ENCODE measurements around the gene PRAMEF14. TPM values are rescaled to one million over a fixed set of nuclear protein-coding genes. Genes with fewer than 3 reads are reported as not detected.
"Not testable (repeated sequence)": the region's sequence is repeated elsewhere in the genome, so short reads cannot be mapped to it uniquely, and the experiment has no call there.

PRAMEF14 gene
- not detected in 3 replicates for total RNA-seq

GRCh38 chr1:13347034-13347433 lies at the start of gene PRAMEF14:
Gene PRAMEF14 (minus strand): TSS chr1:13347134. CDS start chr1:13345314, 1,820 bp downstream.
- H3K4me1 Mint-ChIP-seq; H3K36me3 Mint-ChIP-seq; H3K4me3 Mint-ChIP-seq; H3K27me3 Mint-ChIP-seq (ENCODE audit: low read depth); DNase-seq (ENCODE audit: low spot score in 2 of 2, unreplicated experiment in 2 of 2); H3K27ac Mint-ChIP-seq: not testable (repeated sequence)
- peaks cover 11% of the 10 kb centered on the region for H3K9me3 Mint-ChIP-seq

- H3K4me3 Mint-ChIP-seq; DNase-seq (ENCODE audit: low spot score in 2 of 2, unreplicated experiment in 2 of 2); H3K27ac Mint-ChIP-seq; H3K27me3 Mint-ChIP-seq (ENCODE audit: low read depth); H3K4me1 Mint-ChIP-seq; H3K36me3 Mint-ChIP-seq: not testable (repeated sequence)
- H3K9me3 Mint-ChIP-seq: peaks cover 39% of the 10 kb centered on the region
Measured at GRCh38 chr1:13395311-13395710, 48.4 kb upstream of the PRAMEF14 start.

- DNase-seq (ENCODE audit: low spot score in 2 of 2, unreplicated experiment in 2 of 2); H3K4me3 Mint-ChIP-seq; H3K36me3 Mint-ChIP-seq; H3K27me3 Mint-ChIP-seq (ENCODE audit: low read depth); H3K27ac Mint-ChIP-seq; H3K4me1 Mint-ChIP-seq: not testable (repeated sequence)
- H3K9me3 Mint-ChIP-seq: peaks cover 38% of the 10 kb centered on the region
Measured at GRCh38 chr1:13394761-13395160, 47.8 kb upstream of the PRAMEF14 start.

DNA sequence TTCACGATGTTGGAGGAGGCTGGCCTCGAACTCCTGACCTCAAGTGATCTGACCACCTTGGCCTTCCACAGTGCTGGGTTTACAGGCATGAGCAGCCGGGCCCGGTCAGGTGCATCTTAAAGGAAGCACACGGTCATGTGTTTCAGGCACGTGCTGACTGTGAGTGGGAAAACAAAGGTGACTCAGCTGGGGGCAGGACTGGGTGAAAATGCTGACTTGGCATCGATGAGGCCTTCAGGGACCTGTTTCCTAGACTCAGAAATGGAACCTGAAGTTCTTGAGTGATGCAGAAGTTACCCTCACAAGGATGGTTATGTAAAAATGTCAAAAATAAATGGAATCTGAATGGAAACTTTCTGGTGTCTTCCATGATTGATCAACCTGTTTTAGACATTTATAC lies 46.1 kb upstream of the PRAMEF14 start:
- not testable (repeated sequence) for H3K36me3 Mint-ChIP-seq; DNase-seq (ENCODE audit: low spot score in 2 of 2, unreplicated experiment in 2 of 2); H3K27me3 Mint-ChIP-seq (ENCODE audit: low read depth); H3K4me3 Mint-ChIP-seq; H3K4me1 Mint-ChIP-seq; H3K27ac Mint-ChIP-seq
- peaks cover 36% of the 10 kb centered on the region for H3K9me3 Mint-ChIP-seq

- not testable (repeated sequence) for H3K4me1 Mint-ChIP-seq, H3K4me3 Mint-ChIP-seq
- H3K9me3 Mint-ChIP-seq: peaks cover 46% of the 10 kb centered on the region
Measured at GRCh38 chr1:13389332-13389731, 42.4 kb upstream of the PRAMEF14 start, which contains the start of gene PRAMEF17. Gene PRAMEF17 (plus strand): TSS chr1:13389632. CDS start chr1:13389658, 26 bp downstream.

DNA sequence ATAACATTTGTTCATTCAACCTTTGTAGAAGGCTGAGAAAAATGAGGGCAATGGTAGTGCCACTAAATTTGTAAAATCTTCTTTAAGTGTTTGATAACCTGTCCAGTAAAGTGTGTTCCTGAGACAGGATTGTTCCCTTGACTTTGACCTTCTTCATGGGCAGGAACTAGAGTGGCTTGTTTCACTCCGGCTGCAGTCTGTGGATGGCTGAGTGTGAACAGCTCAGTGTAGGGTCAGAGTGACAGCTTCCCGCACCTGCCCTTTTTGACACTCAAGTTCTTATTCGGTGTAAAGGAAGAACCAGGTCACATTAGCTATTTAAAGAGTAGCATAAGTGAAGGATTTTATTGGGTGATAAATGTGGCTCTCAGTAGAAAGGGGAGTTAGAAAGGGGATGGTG lies 33.4 kb upstream of the PRAMEF14 start:
- H3K36me3 Mint-ChIP-seq; H3K4me3 Mint-ChIP-seq; DNase-seq (ENCODE audit: low spot score in 2 of 2, unreplicated experiment in 2 of 2); H3K4me1 Mint-ChIP-seq; H3K27ac Mint-ChIP-seq; H3K27me3 Mint-ChIP-seq (ENCODE audit: low read depth): not testable (repeated sequence)
- H3K9me3 Mint-ChIP-seq: peaks cover 24% of the 10 kb centered on the region

More at GRCh38 chr1:13389332-13389731, 42.4 kb upstream of the PRAMEF14 start, which contains the start of gene PRAMEF17:
- not testable (repeated sequence) for H3K27ac Mint-ChIP-seq; H3K27me3 Mint-ChIP-seq (ENCODE audit: low read depth); DNase-seq (ENCODE audit: low spot score in 2 of 2, unreplicated experiment in 2 of 2); H3K36me3 Mint-ChIP-seq

DNA sequence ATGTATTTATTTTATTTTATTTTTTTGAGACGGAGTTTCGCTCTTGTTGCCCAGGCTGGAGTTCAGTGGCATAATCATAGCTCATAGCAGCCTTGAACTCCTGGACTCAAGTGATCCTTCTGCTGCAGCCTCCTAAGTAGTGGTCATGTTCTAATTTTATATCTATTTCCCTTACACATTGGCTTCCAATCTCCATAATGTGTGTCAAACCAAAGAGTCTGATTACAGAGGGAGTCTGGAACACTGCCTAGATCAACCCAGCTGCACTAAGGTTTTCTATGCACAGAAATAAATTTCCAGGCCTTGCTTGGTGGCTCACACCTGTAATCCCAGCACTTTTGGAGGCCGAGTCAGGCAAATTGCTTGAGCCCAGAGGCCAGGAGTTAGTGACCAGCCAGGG lies 32.0 kb upstream of the PRAMEF14 start:
- not testable (repeated sequence) for H3K4me1 Mint-ChIP-seq; H3K27ac Mint-ChIP-seq; DNase-seq (ENCODE audit: low spot score in 2 of 2, unreplicated experiment in 2 of 2); H3K27me3 Mint-ChIP-seq (ENCODE audit: low read depth); H3K36me3 Mint-ChIP-seq; H3K4me3 Mint-ChIP-seq
- H3K9me3 Mint-ChIP-seq: peaks cover 21% of the 10 kb centered on the region

- H3K27ac Mint-ChIP-seq; H3K4me1 Mint-ChIP-seq; H3K36me3 Mint-ChIP-seq; H3K27me3 Mint-ChIP-seq (ENCODE audit: low read depth); DNase-seq (ENCODE audit: low spot score in 2 of 2, unreplicated experiment in 2 of 2); H3K4me3 Mint-ChIP-seq: not testable (repeated sequence)
- peaks cover 26% of the 10 kb centered on the region for H3K9me3 Mint-ChIP-seq
Measured at GRCh38 chr1:13368544-13368943, 21.6 kb upstream of the PRAMEF14 start.

GRCh38 chr1:13366536-13366935 lies 19.6 kb upstream of the PRAMEF14 start:
- not testable (repeated sequence) for H3K4me3 Mint-ChIP-seq; H3K36me3 Mint-ChIP-seq; DNase-seq (ENCODE audit: low spot score in 2 of 2, unreplicated experiment in 2 of 2); H3K27ac Mint-ChIP-seq; H3K27me3 Mint-ChIP-seq (ENCODE audit: low read depth); H3K4me1 Mint-ChIP-seq
- H3K9me3 Mint-ChIP-seq: peaks cover 26% of the 10 kb centered on the region

DNA sequence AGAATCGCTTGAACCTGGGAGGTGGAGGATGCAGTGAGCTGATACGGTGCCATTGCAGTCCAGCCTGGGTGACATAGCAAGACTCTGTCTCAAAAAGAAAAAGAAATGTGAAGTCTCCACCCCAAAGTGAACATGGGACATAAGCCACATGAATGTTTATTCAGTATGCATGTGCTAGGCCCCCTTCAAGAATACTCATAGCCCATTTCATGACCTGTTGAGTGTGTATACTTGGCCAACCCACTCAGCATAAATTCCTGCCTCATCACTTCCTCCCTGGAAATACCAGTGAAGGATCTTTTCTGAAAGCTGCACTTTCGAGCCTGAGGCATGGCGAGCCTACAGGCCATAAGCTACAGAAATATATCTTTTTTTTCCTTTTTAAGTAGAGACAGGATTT lies 18.0 kb upstream of the PRAMEF14 start:
- H3K4me1 Mint-ChIP-seq; H3K4me3 Mint-ChIP-seq; DNase-seq (ENCODE audit: low spot score in 2 of 2, unreplicated experiment in 2 of 2); H3K27me3 Mint-ChIP-seq (ENCODE audit: low read depth); H3K36me3 Mint-ChIP-seq; H3K27ac Mint-ChIP-seq: not testable (repeated sequence)
- peaks cover 21% of the 10 kb centered on the region for H3K9me3 Mint-ChIP-seq

DNA sequence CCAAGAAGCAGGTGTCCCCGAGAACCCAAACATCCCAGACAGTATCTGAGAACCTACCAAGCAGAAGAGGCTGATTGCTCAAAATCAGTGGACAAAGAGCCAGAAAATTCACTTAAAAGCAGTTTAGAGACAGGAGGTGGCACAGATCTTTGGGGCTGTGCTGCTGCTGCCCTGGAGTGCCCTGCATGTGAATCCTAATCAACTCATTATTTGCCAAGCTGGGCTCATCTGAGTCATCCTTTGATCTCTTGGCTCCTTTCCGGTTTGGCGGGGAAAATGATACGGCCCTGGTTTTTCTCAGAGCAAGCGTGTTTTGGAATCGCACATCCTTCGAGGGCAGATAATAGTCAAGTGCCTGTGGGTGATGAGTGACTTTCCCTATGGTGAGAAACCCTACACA lies 15.4 kb upstream of the PRAMEF14 start:
- H3K9me3 Mint-ChIP-seq: peaks cover 13% of the 10 kb centered on the region
- H3K27me3 Mint-ChIP-seq (ENCODE audit: low read depth); H3K27ac Mint-ChIP-seq; H3K36me3 Mint-ChIP-seq; H3K4me1 Mint-ChIP-seq; DNase-seq (ENCODE audit: low spot score in 2 of 2, unreplicated experiment in 2 of 2); H3K4me3 Mint-ChIP-seq: not testable (repeated sequence)
